HepG2 (cell line): ENCODE results near the gene SH2D3A. TPM values are rescaled to one million over a fixed set of nuclear protein-coding genes. Genes with fewer than 3 reads are reported as not detected.

Experiments used
- IRF9 ChIP-seq: sonication (generic); formaldehyde crosslinking; IDR thresholded peaks from 2 replicates; pipeline ENCODE4 v1.8.0; 2022; ENCODE audit warnings: missing genetic modification reagents, mild to moderate bottlenecking, borderline replicate concordance
- KMT2A ChIP-seq: sonication (generic); formaldehyde crosslinking; IDR thresholded peaks from 2 replicates; pipeline ENCODE4 v1.4.0; 2020; ENCODE audit warnings: missing genetic modification reagents
- MAZ ChIP-seq, 2 experiments: sonication (generic) in 1 of 2; formaldehyde crosslinking in 1 of 2; IDR thresholded peaks; 2 replicates each; pipeline versions ENCODE4 v1.5.0 to v1.6.1; 2012 to 2020; ENCODE audit warnings: low read depth in 2 of 2, mild to moderate bottlenecking in 2 of 2, borderline replicate concordance in 1 of 2, improper control_type of control experiment in 1 of 2, low read length in 1 of 2, missing genetic modification reagents in 1 of 2, moderate library complexity in 1 of 2
- MZF1 ChIP-seq: sonication (generic); formaldehyde crosslinking; IDR thresholded peaks from 2 replicates; pipeline ENCODE4 v1.8.1; 2023; ENCODE audit warnings: mild to moderate bottlenecking, missing genetic modification reagents, borderline replicate concordance
- PRDM4 ChIP-seq: sonication (generic); formaldehyde crosslinking; IDR thresholded peaks from 2 replicates; pipeline ENCODE4 v1.9.0; 2021; ENCODE audit warnings: missing genetic modification reagents, borderline replicate concordance
- SATB2 ChIP-seq: sonication (generic); formaldehyde crosslinking; IDR thresholded peaks from 2 replicates; pipeline ENCODE4 v1.5.0; 2020; ENCODE audit warnings: missing genetic modification reagents
- TRAFD1 ChIP-seq: sonication (generic); formaldehyde crosslinking; IDR thresholded peaks from 2 replicates; pipeline ENCODE4 v1.5.1; 2020; ENCODE audit warnings: missing genetic modification reagents, mild to moderate bottlenecking, borderline replicate concordance
- ZBTB49 ChIP-seq: sonication (generic); formaldehyde crosslinking; IDR thresholded peaks from 2 replicates; pipeline ENCODE4 v1.4.0; 2020; ENCODE audit warnings: missing genetic modification reagents, borderline replicate concordance
- ZFY ChIP-seq: sonication (generic); formaldehyde crosslinking; IDR thresholded peaks from 2 replicates; pipeline ENCODE4 v1.4.0; 2020; ENCODE audit warnings: missing genetic modification reagents
- ZGPAT ChIP-seq: IDR thresholded peaks from 2 replicates; pipeline ENCODE4 v1.6.1; 2016; ENCODE audit warnings: mild to moderate bottlenecking
- ZNF468 ChIP-seq: sonication (generic); formaldehyde crosslinking; IDR thresholded peaks from 2 replicates; pipeline ENCODE4 v1.8.0; 2022; ENCODE audit warnings: mild to moderate bottlenecking, moderate library complexity, missing genetic modification reagents
- ZNF550 ChIP-seq: sonication (generic); formaldehyde crosslinking; IDR thresholded peaks from 2 replicates; pipeline ENCODE4 v1.4.0; 2020; ENCODE audit warnings: mild to moderate bottlenecking, missing genetic modification reagents, borderline replicate concordance
- polyA plus RNA-seq, 8 experiments: library from polyadenylated mRNA; depleted of rRNA in 3 of 8; stranded (reverse) in 7 of 8; unstranded in 1 of 8; fragments of >200 nt; fragmentation: Illumina TruSeq in 4 of 8; extraction: Trizol in 4 of 8; gene quantifications; 2 replicates each; pipeline versions ENCODE4 v1.2.1 to v1.2.3, GENCODE V29; 2011 to 2016; ENCODE audit warnings: low read depth in 4 of 8, missing spikeins in 1 of 8, mixed read lengths in 1 of 8; ENCODE audit not compliant: insufficient read depth in 1 of 8
- total RNA-seq, 5 experiments: library from RNA; depleted of rRNA; stranded (reverse); fragments of >200 nt; fragmentation: Illumina TruSeq; extraction: Trizol; gene quantifications; 2 replicates each; pipeline ENCODE4 v1.2.3, GENCODE V29; 2016; ENCODE audit warnings: low read depth in 1 of 5

The SH2D3A gene
- total and polyA plus RNA-seq, 2 of the 13 experiments (the other 11 are each of a cell fraction or from before 2014, with no cell fraction given): 1.0 to 2.2 TPM

- TF ChIP-seq IRF9 (CRISPR knock-in tag) (no peak; the same call in 1 of the 2 replicates), SATB2 (CRISPR knock-in tag) (peak; percentile 77; the same call in 1 of the 2 replicates), ZNF468 (CRISPR knock-in tag) (no peak), ZGPAT (CRISPR knock-in tag) (no peak), MAZ (IDR thresholded peaks at IDR 0.05; ENCODE audit: borderline replicate concordance, low read depth, low read length) (no peak), MAZ (CRISPR knock-in tag; IDR thresholded peaks at IDR 0.05; ENCODE audit: low read depth) (no peak; the same call in 1 of the 2 replicates), ZFY (no peak), ZBTB49 (CRISPR knock-in tag) (no peak), TRAFD1 (CRISPR knock-in tag) (no peak), PRDM4 (CRISPR knock-in tag) (no peak), KMT2A (CRISPR knock-in tag) (peak; percentile 7; the same call in 1 of the 2 replicates), ZNF550 (CRISPR knock-in tag) (no peak), MZF1 (no peak)
Observed at GRCh38 chr19:6719540-6719861, 47.7 kb downstream of the SH2D3A start (continued).
